HG03342 (cell line): Measurements from ENCODE around the gene ASAH2.

Source experiments
- ATAC-seq: cut with Tn5 transposase; IDR thresholded peaks from one replicate; pipeline ENCODE4 v1.9.1; 2021; ENCODE audit warnings: mild to moderate bottlenecking, moderate library complexity; ENCODE audit not compliant: unreplicated experiment

ASAH2 gene

GRCh38 chr10:50210876-50211275 is 40.4 kb downstream of the ASAH2 start:
- ATAC-seq = no peak
